ENCODE measurements around the gene NLRP5.

NLRP5 gene

DNA sequence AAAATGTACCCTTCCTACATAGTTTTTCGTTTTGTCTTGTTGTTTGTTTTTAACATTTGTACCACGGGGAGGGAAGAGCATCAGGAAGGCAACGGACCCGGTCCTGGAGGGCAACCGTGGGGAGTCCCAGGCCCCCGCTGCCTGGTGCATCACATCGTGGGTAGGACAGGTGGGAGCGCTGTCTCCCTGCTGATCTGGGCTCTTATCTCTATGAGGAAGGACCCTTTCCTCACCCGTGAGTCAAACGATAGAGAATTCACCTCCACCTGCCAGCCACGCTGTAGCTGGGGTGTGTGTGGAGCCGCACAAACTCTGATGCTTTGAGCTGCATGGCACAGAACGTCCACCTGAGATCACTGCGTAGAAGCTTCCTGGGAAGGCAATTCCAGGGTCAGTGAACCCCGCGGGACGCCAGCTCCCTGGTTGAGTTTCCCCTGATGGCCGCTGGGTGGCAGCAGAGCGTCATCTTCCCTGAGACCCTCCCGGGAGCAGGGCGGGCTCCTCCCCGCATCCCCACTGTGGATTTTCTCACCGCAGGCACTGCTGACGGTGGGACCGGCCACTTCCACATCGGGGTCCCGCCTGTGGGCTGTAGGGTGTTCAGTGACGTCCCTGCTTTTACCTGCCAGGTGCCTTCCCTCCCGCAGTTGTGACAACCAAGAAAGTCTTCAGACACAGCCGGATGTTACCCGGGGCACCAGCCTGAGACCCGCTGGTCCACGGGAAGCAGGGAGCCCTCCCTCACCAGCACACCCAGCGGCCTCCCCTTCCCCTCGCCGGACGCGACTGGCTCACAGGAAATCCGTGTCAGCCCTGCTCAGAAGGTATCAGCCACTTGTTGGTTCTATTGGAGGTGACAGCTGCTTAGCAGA lies 79.8 kb downstream of the NLRP5 start (continued):
- TF ChIP-seq, protein P1, sequence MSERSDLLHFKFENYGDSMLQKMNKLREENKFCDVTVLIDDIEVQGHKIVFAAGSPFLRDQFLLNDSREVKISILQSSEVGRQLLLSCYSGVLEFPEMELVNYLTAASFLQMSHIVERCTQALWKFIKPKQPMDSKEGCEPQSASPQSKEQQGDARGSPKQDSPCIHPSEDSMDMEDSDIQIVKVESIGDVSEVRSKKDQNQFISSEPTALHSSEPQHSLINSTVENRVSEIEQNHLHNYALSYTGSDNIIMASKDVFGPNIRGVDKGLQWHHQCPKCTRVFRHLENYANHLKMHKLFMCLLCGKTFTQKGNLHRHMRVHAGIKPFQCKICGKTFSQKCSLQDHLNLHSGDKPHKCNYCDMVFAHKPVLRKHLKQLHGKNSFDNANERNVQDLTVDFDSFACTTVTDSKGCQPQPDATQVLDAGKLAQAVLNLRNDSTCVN (tag by site-specific recombination; optimal IDR thresholded peaks at IDR 0.05) = peak; percentile 13
- TF ChIP-seq ZNF626 (tag by site-specific recombination; IDR thresholded peaks at IDR 0.05) (no peak), GLIS2 (tag by site-specific recombination; IDR thresholded peaks at IDR 0.05) (peak; percentile 73; the same call in 1 of the 2 replicates)
- TF ChIP-seq, protein P2, sequence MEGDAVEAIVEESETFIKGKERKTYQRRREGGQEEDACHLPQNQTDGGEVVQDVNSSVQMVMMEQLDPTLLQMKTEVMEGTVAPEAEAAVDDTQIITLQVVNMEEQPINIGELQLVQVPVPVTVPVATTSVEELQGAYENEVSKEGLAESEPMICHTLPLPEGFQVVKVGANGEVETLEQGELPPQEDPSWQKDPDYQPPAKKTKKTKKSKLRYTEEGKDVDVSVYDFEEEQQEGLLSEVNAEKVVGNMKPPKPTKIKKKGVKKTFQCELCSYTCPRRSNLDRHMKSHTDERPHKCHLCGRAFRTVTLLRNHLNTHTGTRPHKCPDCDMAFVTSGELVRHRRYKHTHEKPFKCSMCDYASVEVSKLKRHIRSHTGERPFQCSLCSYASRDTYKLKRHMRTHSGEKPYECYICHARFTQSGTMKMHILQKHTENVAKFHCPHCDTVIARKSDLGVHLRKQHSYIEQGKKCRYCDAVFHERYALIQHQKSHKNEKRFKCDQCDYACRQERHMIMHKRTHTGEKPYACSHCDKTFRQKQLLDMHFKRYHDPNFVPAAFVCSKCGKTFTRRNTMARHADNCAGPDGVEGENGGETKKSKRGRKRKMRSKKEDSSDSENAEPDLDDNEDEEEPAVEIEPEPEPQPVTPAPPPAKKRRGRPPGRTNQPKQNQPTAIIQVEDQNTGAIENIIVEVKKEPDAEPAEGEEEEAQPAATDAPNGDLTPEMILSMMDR (tag by site-specific recombination; IDR thresholded peaks at IDR 0.05) = peak; percentile 73

DNA sequence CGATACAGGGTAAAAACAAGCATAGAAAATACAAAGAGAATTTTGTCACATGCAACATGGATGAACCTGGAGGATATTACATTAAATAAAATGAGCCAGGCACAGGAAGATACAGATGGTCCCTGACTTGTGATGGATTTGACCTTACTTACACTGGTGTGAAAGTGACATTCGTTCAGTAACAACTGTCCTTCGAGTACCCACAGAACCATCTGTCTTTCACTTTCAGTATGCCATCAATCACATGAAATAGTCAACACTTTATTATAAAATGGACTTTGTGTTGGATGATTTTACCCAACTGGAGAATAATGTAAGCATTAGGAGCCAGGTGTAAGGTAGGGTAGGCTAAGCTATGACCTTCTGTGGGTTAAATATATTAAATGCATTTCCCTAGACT lies 83.1 kb downstream of the NLRP5 start:
- Histone ChIP-seq H3K27ac (ENCODE audit: extremely low read depth, low read depth, low read length) (no peak overlapping the region), H3K9me3 (ENCODE audit: control insufficient read depth, insufficient read depth, low read depth, low read length) (no peaks in the 10 kb centered on the region), H3K4me1 (ENCODE audit: control insufficient read depth, insufficient read depth, low read length) (no peaks in the 10 kb centered on the region), H3K36me3 (ENCODE audit: control insufficient read depth in 2 of 2, insufficient read depth in 1 of 2, low read length in 2 of 2) (no peaks in the 10 kb centered on the region), H3K4me3 (ENCODE audit: low read depth, low read length) (no peak overlapping the region)
- POLR2A ChIA-PET = no interaction called here
- CTCF ChIA-PET = interaction anchor here (0.6 kb wide), 1 partner anchor 264 kb away, joined by 3 read pairs; no protein-coding TSS in a partner anchor
- TF ChIP-seq, protein P3, sequence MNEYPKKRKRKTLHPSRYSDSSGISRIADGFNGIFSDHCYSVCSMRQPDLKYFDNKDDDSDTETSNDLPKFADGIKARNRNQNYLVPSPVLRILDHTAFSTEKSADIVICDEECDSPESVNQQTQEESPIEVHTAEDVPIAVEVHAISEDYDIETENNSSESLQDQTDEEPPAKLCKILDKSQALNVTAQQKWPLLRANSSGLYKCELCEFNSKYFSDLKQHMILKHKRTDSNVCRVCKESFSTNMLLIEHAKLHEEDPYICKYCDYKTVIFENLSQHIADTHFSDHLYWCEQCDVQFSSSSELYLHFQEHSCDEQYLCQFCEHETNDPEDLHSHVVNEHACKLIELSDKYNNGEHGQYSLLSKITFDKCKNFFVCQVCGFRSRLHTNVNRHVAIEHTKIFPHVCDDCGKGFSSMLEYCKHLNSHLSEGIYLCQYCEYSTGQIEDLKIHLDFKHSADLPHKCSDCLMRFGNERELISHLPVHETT (tag by site-specific recombination; IDR thresholded peaks at IDR 0.05) = no peak
- TF ChIP-seq, protein P4, sequence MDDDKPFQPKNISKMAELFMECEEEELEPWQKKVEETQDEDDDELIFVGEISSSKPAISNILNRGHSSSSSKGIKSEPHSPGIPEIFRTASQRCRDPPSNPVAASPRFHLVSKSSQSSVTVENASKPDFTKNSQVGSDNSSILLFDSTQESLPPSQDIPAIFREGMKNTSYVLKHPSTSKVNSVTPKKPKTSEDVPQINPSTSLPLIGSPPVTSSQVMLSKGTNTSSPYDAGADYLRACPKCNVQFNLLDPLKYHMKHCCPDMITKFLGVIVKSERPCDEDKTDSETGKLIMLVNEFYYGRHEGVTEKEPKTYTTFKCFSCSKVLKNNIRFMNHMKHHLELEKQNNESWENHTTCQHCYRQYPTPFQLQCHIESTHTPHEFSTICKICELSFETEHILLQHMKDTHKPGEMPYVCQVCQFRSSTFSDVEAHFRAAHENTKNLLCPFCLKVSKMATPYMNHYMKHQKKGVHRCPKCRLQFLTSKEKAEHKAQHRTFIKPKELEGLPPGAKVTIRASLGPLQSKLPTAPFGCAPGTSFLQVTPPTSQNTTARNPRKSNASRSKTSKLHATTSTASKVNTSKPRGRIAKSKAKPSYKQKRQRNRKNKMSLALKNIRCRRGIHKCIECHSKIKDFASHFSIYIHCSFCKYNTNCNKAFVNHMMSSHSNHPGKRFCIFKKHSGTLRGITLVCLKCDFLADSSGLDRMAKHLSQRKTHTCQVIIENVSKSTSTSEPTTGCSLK (tag by site-specific recombination; IDR thresholded peaks at IDR 0.05) = no peak
- TF ChIP-seq ZNF600 (tag by site-specific recombination; IDR thresholded peaks at IDR 0.05) = no peak
- TF ChIP-seq ZNF433 (tag by site-specific recombination; IDR thresholded peaks at IDR 0.05; ENCODE audit: low read depth) = no peak
- TF ChIP-seq ZNF843 (tag by site-specific recombination; IDR thresholded peaks at IDR 0.05) = no peak
- TF ChIP-seq KLF16 (tag by site-specific recombination; IDR thresholded peaks at IDR 0.05) = no peak
- TF ChIP-seq, protein P5, sequence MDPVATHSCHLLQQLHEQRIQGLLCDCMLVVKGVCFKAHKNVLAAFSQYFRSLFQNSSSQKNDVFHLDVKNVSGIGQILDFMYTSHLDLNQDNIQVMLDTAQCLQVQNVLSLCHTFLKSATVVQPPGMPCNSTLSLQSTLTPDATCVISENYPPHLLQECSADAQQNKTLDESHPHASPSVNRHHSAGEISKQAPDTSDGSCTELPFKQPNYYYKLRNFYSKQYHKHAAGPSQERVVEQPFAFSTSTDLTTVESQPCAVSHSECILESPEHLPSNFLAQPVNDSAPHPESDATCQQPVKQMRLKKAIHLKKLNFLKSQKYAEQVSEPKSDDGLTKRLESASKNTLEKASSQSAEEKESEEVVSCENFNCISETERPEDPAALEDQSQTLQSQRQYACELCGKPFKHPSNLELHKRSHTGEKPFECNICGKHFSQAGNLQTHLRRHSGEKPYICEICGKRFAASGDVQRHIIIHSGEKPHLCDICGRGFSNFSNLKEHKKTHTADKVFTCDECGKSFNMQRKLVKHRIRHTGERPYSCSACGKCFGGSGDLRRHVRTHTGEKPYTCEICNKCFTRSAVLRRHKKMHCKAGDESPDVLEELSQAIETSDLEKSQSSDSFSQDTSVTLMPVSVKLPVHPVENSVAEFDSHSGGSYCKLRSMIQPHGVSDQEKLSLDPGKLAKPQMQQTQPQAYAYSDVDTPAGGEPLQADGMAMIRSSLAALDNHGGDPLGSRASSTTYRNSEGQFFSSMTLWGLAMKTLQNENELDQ (tag by site-specific recombination; IDR thresholded peaks at IDR 0.05; ENCODE audit: low read depth) = no peak
- TF ChIP-seq, protein P6, sequence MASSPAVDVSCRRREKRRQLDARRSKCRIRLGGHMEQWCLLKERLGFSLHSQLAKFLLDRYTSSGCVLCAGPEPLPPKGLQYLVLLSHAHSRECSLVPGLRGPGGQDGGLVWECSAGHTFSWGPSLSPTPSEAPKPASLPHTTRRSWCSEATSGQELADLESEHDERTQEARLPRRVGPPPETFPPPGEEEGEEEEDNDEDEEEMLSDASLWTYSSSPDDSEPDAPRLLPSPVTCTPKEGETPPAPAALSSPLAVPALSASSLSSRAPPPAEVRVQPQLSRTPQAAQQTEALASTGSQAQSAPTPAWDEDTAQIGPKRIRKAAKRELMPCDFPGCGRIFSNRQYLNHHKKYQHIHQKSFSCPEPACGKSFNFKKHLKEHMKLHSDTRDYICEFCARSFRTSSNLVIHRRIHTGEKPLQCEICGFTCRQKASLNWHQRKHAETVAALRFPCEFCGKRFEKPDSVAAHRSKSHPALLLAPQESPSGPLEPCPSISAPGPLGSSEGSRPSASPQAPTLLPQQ (tag by site-specific recombination; IDR thresholded peaks at IDR 0.05) = no peak
- TF ChIP-seq KLF1 (tag by site-specific recombination; IDR thresholded peaks at IDR 0.05) = no peak
- no peak for TF ChIP-seq EGR2 (tag by site-specific recombination; IDR thresholded peaks at IDR 0.05; ENCODE audit: low read depth)
- TF ChIP-seq, protein P7, sequence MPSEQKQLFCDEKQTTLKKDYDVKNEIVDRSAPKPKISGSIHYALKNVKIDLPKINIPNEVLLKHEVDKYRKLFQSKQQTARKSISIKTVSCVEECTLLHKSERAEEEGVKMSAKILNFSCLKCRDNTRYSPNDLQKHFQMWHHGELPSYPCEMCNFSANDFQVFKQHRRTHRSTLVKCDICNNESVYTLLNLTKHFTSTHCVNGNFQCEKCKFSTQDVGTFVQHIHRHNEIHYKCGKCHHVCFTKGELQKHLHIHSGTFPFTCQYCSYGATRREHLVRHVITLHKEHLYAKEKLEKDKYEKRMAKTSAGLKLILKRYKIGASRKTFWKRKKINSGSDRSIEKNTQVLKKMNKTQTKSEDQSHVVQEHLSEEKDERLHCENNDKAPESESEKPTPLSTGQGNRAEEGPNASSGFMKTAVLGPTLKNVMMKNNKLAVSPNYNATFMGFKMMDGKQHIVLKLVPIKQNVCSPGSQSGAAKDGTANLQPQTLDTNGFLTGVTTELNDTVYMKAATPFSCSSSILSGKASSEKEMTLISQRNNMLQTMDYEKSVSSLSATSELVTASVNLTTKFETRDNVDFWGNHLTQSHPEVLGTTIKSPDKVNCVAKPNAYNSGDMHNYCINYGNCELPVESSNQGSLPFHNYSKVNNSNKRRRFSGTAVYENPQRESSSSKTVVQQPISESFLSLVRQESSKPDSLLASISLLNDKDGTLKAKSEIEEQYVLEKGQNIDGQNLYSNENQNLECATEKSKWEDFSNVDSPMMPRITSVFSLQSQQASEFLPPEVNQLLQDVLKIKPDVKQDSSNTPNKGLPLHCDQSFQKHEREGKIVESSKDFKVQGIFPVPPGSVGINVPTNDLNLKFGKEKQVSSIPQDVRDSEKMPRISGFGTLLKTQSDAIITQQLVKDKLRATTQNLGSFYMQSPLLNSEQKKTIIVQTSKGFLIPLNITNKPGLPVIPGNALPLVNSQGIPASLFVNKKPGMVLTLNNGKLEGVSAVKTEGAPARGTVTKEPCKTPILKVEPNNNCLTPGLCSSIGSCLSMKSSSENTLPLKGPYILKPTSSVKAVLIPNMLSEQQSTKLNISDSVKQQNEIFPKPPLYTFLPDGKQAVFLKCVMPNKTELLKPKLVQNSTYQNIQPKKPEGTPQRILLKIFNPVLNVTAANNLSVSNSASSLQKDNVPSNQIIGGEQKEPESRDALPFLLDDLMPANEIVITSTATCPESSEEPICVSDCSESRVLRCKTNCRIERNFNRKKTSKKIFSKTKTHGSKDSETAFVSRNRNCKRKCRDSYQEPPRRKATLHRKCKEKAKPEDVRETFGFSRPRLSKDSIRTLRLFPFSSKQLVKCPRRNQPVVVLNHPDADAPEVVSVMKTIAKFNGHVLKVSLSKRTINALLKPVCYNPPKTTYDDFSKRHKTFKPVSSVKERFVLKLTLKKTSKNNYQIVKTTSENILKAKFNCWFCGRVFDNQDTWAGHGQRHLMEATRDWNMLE (tag by site-specific recombination; conservative IDR thresholded peaks at IDR 0.05; ENCODE audit: low read depth) = no peak
- no peak for TF ChIP-seq ZNF791 (tag by site-specific recombination; IDR thresholded peaks at IDR 0.05)
- TF ChIP-seq, protein P8, sequence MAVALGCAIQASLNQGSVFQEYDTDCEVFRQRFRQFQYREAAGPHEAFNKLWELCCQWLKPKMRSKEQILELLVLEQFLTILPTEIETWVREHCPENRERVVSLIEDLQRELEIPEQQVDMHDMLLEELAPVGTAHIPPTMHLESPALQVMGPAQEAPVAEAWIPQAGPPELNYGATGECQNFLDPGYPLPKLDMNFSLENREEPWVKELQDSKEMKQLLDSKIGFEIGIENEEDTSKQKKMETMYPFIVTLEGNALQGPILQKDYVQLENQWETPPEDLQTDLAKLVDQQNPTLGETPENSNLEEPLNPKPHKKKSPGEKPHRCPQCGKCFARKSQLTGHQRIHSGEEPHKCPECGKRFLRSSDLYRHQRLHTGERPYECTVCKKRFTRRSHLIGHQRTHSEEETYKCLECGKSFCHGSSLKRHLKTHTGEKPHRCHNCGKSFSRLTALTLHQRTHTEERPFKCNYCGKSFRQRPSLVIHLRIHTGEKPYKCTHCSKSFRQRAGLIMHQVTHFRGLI (tag by site-specific recombination; IDR thresholded peaks at IDR 0.05) = no peak
